ENCODE measurements around the gene JPH4. TPM values are rescaled to one million over a fixed set of nuclear protein-coding genes. Genes with fewer than 3 reads are reported as not detected.

Gene JPH4
- total RNA-seq, 1 donor from 2014 or later: 5.1 TPM

DNA sequence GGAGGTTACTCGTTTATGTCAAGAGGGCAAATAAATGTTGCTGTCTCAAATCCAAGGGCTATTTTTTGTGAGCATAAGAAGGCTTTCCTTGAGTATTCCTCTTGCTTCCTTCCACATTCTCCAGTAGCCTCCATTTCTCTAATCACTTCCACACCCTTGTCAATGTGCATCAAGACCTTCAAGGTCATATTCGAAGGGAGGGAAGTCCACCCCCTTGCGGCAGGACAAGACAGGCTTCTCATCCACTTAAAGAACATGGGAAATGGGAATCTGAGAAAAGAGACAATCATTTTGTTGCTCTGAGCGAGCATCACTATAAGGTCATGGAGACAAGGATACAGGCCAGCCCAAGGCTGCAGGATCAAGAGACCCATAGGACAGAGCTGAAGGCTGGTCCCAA, 44.4 kb upstream of the JPH4 start:
- intact Hi-C loops (cut with DNase I): no loop called here
- peaks cover 6% of the 10 kb centered on the region for H3K36me3 ChIP-seq
- no peak for ATAC-seq

GRCh38 chr14:23621932-23622730, 43.5 kb upstream of the JPH4 start:
- Histone ChIP-seq H3K4me3 (no peak overlapping the region), H3K27ac (no peak overlapping the region), H3K9me3 (no peaks in the 10 kb centered on the region), H3K36me3 (no peaks in the 10 kb centered on the region), H3K27me3 (ENCODE audit: low read depth) (no peaks in the 10 kb centered on the region), H3K4me1 (no peaks in the 10 kb centered on the region)
- DNase-seq (no peak), ATAC-seq (peak; percentile 21 to 29)
- intact Hi-C loops (cut with DNase I): no loop called here
- TF ChIP-seq, protein P1, sequence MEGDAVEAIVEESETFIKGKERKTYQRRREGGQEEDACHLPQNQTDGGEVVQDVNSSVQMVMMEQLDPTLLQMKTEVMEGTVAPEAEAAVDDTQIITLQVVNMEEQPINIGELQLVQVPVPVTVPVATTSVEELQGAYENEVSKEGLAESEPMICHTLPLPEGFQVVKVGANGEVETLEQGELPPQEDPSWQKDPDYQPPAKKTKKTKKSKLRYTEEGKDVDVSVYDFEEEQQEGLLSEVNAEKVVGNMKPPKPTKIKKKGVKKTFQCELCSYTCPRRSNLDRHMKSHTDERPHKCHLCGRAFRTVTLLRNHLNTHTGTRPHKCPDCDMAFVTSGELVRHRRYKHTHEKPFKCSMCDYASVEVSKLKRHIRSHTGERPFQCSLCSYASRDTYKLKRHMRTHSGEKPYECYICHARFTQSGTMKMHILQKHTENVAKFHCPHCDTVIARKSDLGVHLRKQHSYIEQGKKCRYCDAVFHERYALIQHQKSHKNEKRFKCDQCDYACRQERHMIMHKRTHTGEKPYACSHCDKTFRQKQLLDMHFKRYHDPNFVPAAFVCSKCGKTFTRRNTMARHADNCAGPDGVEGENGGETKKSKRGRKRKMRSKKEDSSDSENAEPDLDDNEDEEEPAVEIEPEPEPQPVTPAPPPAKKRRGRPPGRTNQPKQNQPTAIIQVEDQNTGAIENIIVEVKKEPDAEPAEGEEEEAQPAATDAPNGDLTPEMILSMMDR (IDR thresholded peaks at IDR 0.05): no peak

More for the DNA sequence above, 44.4 kb upstream of the JPH4 start:
- no peaks in the 10 kb centered on the region for H3K4me1 ChIP-seq
- no peaks in the 10 kb centered on the region for H3K27me3 ChIP-seq (ENCODE audit: low read depth)
- no peak overlapping the region for H3K4me3 ChIP-seq
- TF ChIP-seq, protein P1 (IDR thresholded peaks at IDR 0.05): no peak
- no peak overlapping the region for H3K27ac ChIP-seq
- no peak for DNase-seq
- H3K9me3 ChIP-seq: no peaks in the 10 kb centered on the region

GRCh38 chr14:23621204-23621931, 42.8 kb upstream of the JPH4 start:
- ATAC-seq (peak; percentile 32 to 39), DNase-seq (no peak)
- Histone ChIP-seq H3K36me3 (no peaks in the 10 kb centered on the region), H3K9me3 (no peaks in the 10 kb centered on the region), H3K27ac (no peak overlapping the region), H3K4me1 (no peaks in the 10 kb centered on the region), H3K27me3 (ENCODE audit: low read depth) (no peaks in the 10 kb centered on the region), H3K4me3 (no peak overlapping the region)
- TF ChIP-seq, protein P1 (IDR thresholded peaks at IDR 0.05): no peak
- intact Hi-C loops (cut with DNase I): no loop called here

DNA sequence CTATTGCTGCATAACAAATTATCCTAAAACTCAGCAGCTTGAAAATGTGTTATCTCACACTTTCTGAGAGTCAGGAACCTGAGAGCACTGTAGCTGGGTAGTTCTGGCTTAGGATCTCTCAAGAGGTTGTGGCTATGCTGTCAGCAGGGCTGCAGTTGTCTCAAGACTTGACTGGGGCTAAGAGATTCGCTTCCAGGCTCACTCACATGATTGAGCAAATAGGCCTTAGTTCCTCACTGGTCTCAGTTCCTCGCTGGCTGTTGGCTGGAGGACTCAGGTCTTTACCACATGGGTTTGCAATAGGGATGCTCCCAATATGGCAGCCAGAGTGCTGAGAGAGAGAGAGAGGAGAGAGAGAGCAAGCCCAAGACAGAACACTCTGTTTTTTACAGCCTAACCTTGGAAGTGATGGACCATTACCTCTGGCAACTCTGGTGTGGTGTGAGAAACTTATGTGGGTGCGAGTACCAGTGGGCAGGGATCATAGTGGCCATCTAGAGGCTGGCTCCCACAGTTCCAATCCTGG, 41.6 kb upstream of the JPH4 start:
- H3K4me3 ChIP-seq: no peak overlapping the region
- H3K27ac ChIP-seq: no peak overlapping the region
- ATAC-seq: no peak
- H3K36me3 ChIP-seq: no peaks in the 10 kb centered on the region
- intact Hi-C loops (cut with DNase I): no loop called here
- no peaks in the 10 kb centered on the region for H3K27me3 ChIP-seq (ENCODE audit: low read depth)
- TF ChIP-seq, protein P1 (IDR thresholded peaks at IDR 0.05): no peak
- H3K4me1 ChIP-seq: no peaks in the 10 kb centered on the region
- no peak for DNase-seq
- no peaks in the 10 kb centered on the region for H3K9me3 ChIP-seq

DNA sequence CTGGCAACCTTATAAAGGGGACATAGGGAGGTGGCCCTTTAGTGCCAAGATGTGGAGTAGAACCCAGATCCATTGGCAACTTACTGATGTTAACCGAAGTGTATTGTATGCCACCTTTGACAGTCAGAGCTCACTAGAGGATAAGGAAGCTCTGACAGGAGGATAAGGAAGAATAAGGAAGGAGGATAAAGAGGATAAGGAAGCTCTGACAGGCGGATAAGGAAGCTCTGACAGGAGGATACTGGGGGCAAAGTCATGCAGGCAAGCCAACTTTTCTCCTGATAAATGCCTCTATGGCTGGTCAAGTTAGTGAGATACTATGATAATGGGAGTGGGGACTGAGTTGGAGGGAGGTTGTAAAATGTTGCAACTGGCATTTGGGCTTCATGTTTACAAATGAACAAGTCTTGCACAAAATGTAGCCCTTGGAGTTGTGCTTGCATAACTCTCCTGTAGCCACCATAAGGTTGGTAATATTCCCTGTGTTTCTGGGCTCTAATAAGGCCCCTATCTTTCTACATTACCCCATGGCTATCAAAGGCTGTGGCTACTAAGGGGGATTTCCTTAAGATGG, 39.9 kb upstream of the JPH4 start:
- H3K36me3 ChIP-seq: no peaks in the 10 kb centered on the region
- ATAC-seq: no peak
- no peak for DNase-seq
- no peaks in the 10 kb centered on the region for H3K27me3 ChIP-seq (ENCODE audit: low read depth)
- TF ChIP-seq, protein P1 (IDR thresholded peaks at IDR 0.05): no peak
- no peak overlapping the region for H3K4me3 ChIP-seq
- H3K9me3 ChIP-seq: no peaks in the 10 kb centered on the region
- no peak overlapping the region for H3K27ac ChIP-seq
- intact Hi-C loops (cut with DNase I): no loop called here
- H3K4me1 ChIP-seq: no peaks in the 10 kb centered on the region
